AG04450 (cell line): Measurements from ENCODE around the gene HTATSF1. TPM values are rescaled to one million over a fixed set of nuclear protein-coding genes. Genes with fewer than 3 reads are reported as not detected.

Source experiments
- CTCF ChIA-PET: fragments of 300-600, 350-600 bp; formaldehyde crosslinking; extraction: SDS; loops from one replicate; lab custom pipeline; 2022; ENCODE audit warnings: antibody characterized with exemption, inconsistent platforms; lab: Charles Lee
- POLR2A ChIA-PET: fragments of 350-600 bp; formaldehyde crosslinking; extraction: SDS; loops from one replicate; lab custom pipeline; 2021; ENCODE audit warnings: antibody characterized with exemption, inconsistent platforms; lab: Yijun Ruan, JAX
- DNase-seq: peaks from one replicate; pipeline ENCODE4 v3.0.0-alpha.2; 2011; ENCODE audit warnings: low read depth, low spot score
- H3K27ac ChIP-seq: one replicate; pipeline ENCODE4 v1.5.1; 2012; ENCODE audit warnings: low read depth, low read length, control low read depth
- H3K27me3 ChIP-seq: one replicate; pipeline ENCODE4 v1.6.0; 2012; ENCODE audit warnings: low read length; ENCODE audit not compliant: control insufficient read depth, insufficient read depth
- H3K4me3 ChIP-seq: 2 replicates; pipeline ENCODE4 v1.5.1; 2011; ENCODE audit warnings: mild to moderate bottlenecking, low read depth, low read length, control low read depth
- H3K9me3 ChIP-seq: 2 replicates; pipeline ENCODE4 v1.5.1; 2012; ENCODE audit warnings: low read length; ENCODE audit not compliant: control insufficient read depth, insufficient read depth
- polyA plus RNA-seq: library from polyadenylated mRNA; depleted of rRNA; stranded (reverse); fragments of >200 nt; gene quantifications from 2 replicates; pipeline ENCODE4 v1.2.3, GENCODE V29; 2011
- TF ChIP-seq, protein P1 (sequence below): IDR thresholded peaks from 2 replicates; pipeline ENCODE4 v1.5.1; 2011; ENCODE audit warnings: low read depth, low read length, control low read depth, inconsistent platforms

The HTATSF1 gene
- polyA plus RNA-seq, 1 experiment: 1.8 TPM

DNA sequence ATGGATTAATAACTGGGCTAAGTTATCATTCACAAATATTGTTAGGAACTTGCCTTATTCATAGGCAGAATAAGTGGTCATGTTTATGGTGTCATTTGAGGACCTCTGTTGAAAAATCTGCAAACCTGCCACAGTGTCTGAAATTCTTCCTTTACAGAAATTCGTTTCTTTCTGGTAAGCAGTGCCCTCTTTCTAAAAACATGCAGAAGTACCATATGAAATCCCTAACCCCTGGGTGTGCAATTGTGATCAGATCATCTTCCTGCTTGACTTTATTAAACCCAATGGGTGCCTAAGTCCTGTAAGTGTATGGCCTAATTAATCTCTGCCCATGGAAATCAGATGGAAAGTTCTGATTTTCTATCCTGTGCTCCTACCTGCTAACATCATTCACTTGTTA, 4.4 kb upstream of the HTATSF1 start:
- H3K27ac ChIP-seq: no peak overlapping the region
- no peak overlapping the region for H3K4me3 ChIP-seq
- ChIA-PET CTCF (no interaction called here), POLR2A (no interaction called here)
- TF ChIP-seq, protein P1, sequence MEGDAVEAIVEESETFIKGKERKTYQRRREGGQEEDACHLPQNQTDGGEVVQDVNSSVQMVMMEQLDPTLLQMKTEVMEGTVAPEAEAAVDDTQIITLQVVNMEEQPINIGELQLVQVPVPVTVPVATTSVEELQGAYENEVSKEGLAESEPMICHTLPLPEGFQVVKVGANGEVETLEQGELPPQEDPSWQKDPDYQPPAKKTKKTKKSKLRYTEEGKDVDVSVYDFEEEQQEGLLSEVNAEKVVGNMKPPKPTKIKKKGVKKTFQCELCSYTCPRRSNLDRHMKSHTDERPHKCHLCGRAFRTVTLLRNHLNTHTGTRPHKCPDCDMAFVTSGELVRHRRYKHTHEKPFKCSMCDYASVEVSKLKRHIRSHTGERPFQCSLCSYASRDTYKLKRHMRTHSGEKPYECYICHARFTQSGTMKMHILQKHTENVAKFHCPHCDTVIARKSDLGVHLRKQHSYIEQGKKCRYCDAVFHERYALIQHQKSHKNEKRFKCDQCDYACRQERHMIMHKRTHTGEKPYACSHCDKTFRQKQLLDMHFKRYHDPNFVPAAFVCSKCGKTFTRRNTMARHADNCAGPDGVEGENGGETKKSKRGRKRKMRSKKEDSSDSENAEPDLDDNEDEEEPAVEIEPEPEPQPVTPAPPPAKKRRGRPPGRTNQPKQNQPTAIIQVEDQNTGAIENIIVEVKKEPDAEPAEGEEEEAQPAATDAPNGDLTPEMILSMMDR: no peak
- H3K27me3 ChIP-seq: peaks cover 2% of the 10 kb centered on the region
- no peaks in the 10 kb centered on the region for H3K9me3 ChIP-seq
- DNase-seq: no peak

DNA sequence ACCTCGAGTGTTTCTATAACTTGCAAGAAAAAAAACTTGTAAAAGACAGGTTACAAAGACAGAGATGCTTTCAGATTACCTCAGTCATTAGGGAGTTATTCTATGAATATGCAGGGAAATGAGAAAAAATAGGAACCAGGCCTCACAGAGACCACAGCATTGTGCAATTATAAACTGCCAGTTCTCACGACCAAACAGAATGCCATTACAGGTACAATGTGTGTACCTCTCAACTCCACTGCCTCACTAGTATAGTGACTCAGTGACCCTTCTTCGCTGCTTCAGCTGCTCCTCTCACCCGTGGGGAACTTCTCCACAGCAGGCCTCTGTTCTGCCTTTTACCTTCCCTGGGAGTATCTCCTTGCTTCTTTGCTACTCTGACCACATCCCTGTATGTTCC, 2.3 kb upstream of the HTATSF1 start:
- CTCF ChIA-PET: no interaction called here
- Histone ChIP-seq H3K4me3 (no peak overlapping the region), H3K9me3 (no peaks in the 10 kb centered on the region), H3K27me3 (peaks cover 2% of the 10 kb centered on the region), H3K27ac (no peak overlapping the region)
- DNase-seq: no peak
- TF ChIP-seq, protein P1: no peak
- POLR2A ChIA-PET: no interaction called here

DNA sequence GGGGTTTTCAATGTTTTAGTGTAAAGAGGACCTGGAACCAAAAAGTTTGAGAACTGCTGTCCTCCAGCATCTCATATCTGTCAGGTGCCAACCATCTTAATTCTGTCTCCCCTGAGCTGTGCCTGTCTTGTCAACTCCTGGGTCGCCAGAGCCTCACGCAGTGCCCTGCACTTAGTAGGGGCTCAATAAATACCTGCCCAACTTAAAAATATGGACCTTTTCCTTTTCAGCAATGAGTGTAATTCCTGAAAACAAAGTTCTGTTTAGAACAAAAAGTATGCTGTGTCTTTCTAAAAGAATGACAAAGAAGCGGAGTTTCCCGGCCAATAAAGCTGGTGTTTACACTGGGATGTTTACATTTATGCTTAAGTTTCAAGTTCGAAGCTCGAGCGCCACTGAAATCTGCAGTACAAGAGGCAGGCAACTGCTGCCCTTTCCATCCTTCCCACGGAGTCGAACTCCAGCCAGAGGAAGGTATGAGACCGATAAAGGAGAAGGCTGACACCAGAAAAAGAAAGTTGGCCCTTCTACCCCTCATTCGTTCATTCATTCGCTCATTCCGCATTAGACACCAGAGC, 1.1 kb upstream of the HTATSF1 start:
- ChIA-PET POLR2A (interaction anchor here (0.7 to 1.0 kb wide), 2 partner anchors 46 to 468 kb away, joined by 3 read pairs; no protein-coding TSS in a partner anchor), CTCF (no interaction called here)
- TF ChIP-seq, protein P1: no peak
- Histone ChIP-seq H3K4me3 (peak overlapping the region; percentile 59), H3K9me3 (no peaks in the 10 kb centered on the region), H3K27me3 (peaks cover under 1% of the 10 kb centered on the region), H3K27ac (peak overlapping the region; percentile 93)
- DNase-seq: no peak

DNA sequence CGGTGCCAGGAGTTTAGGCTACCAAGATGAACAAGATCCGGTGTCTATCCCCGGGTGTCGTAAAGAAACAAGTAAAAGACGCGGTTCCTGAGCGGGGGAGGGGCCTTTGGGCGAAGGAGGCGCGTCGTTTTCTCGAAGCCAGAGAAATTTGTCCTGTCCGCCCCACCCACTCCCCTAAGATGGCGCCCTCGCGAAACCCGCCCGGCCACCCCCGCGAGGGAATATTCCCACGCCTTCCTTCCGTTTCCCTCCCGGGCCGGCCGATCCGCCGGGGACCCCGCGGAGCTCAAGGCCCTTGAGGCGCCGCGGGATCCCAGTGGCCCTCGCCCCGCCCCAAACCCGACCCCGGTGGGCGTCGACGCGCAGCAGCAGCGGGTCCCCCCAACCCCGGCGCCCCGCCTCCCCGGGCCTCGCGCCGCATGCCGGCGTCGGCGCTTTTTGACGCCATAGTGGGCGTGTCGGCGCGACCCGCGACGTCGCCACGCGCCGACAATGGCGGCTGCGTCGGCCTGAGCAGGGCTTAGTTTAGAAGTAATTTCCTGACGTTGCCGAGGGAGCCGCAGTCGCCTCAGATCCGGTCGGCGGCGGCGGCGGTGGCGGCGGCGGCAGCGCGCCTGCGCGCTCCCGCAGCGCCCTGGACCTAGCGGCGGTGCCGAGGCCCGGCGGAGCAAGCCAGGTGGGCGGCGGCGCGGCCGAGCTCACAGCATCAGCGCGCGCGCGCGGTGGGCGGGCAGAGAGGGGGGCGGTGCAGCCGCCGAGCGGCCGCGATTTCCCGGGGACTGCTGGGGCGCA, 432 bp upstream of the HTATSF1 start:
- CTCF ChIA-PET: interaction anchor here (0.7 kb wide), 1 partner anchor 92 kb away, joined by 3 read pairs; no protein-coding TSS in a partner anchor
- TF ChIP-seq, protein P1: no peak
- H3K4me3 ChIP-seq: peak overlapping the region; percentile 78
- POLR2A ChIA-PET: interaction anchor here (0.6 to 1.0 kb wide), 4 partner anchors 29 to 519 kb away, joined by 3 to 5 read pairs (median 3); no protein-coding TSS in a partner anchor
- DNase-seq: peak; percentile 45
- H3K27ac ChIP-seq: peak overlapping the region; percentile 93
- no peaks in the 10 kb centered on the region for H3K9me3 ChIP-seq
- H3K27me3 ChIP-seq: no peaks in the 10 kb centered on the region

DNA sequence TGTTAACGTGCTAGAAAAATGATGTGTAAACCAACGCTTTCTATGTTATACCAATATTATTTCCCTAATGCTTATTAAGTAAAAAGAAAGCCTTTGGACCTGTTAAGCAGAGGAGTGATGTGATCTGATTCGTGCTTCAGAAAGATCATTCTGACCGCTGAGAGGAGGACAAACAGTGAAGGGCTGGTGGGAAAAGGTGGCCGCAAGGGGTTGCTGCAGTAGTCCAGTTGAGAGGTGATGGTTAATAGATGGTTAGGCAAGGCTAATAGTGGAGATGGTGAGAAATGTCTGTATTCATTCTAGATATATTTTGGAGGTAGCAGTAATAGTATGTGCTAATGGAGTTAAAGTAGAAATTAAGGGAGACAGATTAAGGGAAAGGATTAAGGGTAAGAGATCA, 21.7 kb downstream of the HTATSF1 start:
- Histone ChIP-seq H3K27ac (no peak overlapping the region), H3K27me3 (no peaks in the 10 kb centered on the region), H3K9me3 (no peaks in the 10 kb centered on the region), H3K4me3 (no peak overlapping the region)
- no peak for DNase-seq
- POLR2A ChIA-PET: no interaction called here
- CTCF ChIA-PET: no interaction called here
- TF ChIP-seq, protein P1: no peak
